ENCODE results near the gene SHISA7. TPM values are rescaled to one million over a fixed set of nuclear protein-coding genes. Genes with fewer than 3 reads are reported as not detected.
"Not testable (repeated sequence)": the region's sequence is repeated elsewhere in the genome, so short reads cannot be mapped to it uniquely, and the experiment has no call there.

SHISA7 gene
- total RNA-seq, 1 donor from 2014 or later, result not detected

- Mint-ChIP-seq H3K27me3 (ENCODE audit: low read depth) (peaks cover 8% of the 10 kb centered on the region), H3K9me3 (ENCODE audit: low read depth) (no peaks in the 10 kb centered on the region), H3K4me3 (ENCODE audit: unreplicated experiment) (no peak overlapping the region), H3K4me1 (ENCODE audit: low read depth) (no peaks in the 10 kb centered on the region), H3K27ac (ENCODE audit: unreplicated experiment) (no peak overlapping the region), H3K36me3 (ENCODE audit: low read depth) (no peaks in the 10 kb centered on the region)
- no peak for DNase-seq (ENCODE audit: low spot score)
- TF ChIP-seq CTCF (IDR thresholded peaks at IDR 0.05), result peak; percentile 92
Measured at GRCh38 chr19:55418185-55418584, 24.9 kb downstream of the SHISA7 start.

GRCh38 chr19:55410168-55410567 is 32.9 kb downstream of the SHISA7 start:
- H3K4me3 Mint-ChIP-seq (ENCODE audit: unreplicated experiment), result no peak overlapping the region
- peaks cover 22% of the 10 kb centered on the region for H3K4me1 Mint-ChIP-seq (ENCODE audit: low read depth)
- no peak for TF ChIP-seq CTCF (IDR thresholded peaks at IDR 0.05)
- no peak overlapping the region for H3K27ac Mint-ChIP-seq (ENCODE audit: unreplicated experiment)
- peaks cover 2% of the 10 kb centered on the region for H3K27me3 Mint-ChIP-seq (ENCODE audit: low read depth)
- peaks cover 9% of the 10 kb centered on the region for H3K9me3 Mint-ChIP-seq (ENCODE audit: low read depth)
- no peak for DNase-seq (ENCODE audit: low spot score)
- H3K36me3 Mint-ChIP-seq (ENCODE audit: low read depth), result peaks cover 14% of the 10 kb centered on the region

DNA sequence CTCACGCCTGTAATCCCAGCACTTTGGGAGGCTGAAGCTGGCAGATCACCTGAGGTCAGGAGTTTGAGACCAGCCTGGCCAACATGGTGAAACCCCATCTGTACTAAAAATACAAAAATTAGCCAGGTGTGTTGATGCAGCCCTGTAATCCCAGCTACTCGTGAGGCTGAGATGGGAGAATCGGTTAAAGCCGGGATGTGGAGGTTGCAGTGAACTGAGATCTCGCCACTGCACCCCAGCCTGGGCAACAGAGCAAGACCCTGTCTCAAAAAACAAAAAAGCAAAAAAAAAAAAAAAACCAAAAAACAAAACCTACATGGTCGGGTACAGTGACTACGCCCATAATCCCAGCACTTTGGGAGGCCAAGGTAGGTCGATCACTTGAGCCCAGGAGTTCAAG is 33.9 kb downstream of the SHISA7 start:
- H3K36me3 Mint-ChIP-seq (ENCODE audit: low read depth), result peaks cover 14% of the 10 kb centered on the region
- not testable (repeated sequence) for H3K4me3 Mint-ChIP-seq (ENCODE audit: unreplicated experiment)

DNA sequence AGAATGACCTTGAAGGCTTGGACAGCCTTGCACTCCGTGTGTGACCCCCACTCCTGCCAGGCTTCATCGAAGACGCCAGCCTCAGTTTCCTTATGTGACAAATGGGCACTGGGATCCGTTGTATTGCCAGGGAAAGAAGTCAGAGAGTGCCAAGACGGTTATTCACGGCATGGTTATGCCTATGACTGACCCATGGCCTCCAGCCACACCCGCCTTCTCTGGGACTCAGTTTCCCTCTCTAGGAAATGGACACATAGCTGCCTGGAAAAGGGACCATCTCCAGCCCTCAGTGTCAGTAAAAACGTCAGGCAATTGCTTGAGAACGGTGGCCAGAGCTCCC is 34.6 kb downstream of the SHISA7 start:
- H3K4me3 Mint-ChIP-seq (ENCODE audit: unreplicated experiment), result peak overlapping the region; percentile 86

More for the DNA sequence above, 33.9 kb downstream of the SHISA7 start:
- not testable (repeated sequence) for DNase-seq (ENCODE audit: low spot score); H3K9me3 Mint-ChIP-seq (ENCODE audit: low read depth); H3K27me3 Mint-ChIP-seq (ENCODE audit: low read depth)
- Mint-ChIP-seq H3K27ac (ENCODE audit: unreplicated experiment) (peak overlapping the region; percentile 98), H3K4me1 (ENCODE audit: low read depth) (peaks cover 22% of the 10 kb centered on the region)

GRCh38 chr19:55407800-55408532 is 35.1 kb downstream of the SHISA7 start:
- Mint-ChIP-seq H3K4me1 (ENCODE audit: low read depth) (peaks cover 29% of the 10 kb centered on the region), H3K4me3 (ENCODE audit: unreplicated experiment) (peak overlapping the region; percentile 86), H3K27me3 (ENCODE audit: low read depth) (no peaks in the 10 kb centered on the region), H3K9me3 (ENCODE audit: low read depth) (peaks cover 9% of the 10 kb centered on the region), H3K36me3 (ENCODE audit: low read depth) (peaks cover 23% of the 10 kb centered on the region), H3K27ac (ENCODE audit: unreplicated experiment) (peak overlapping the region; percentile 98)
- peak; percentile 99 for DNase-seq (ENCODE audit: low spot score)
- no peak for TF ChIP-seq CTCF (IDR thresholded peaks at IDR 0.05)

More for the DNA sequence above, 34.6 kb downstream of the SHISA7 start:
- no peaks in the 10 kb centered on the region for H3K27me3 Mint-ChIP-seq (ENCODE audit: low read depth)
- DNase-seq (ENCODE audit: low spot score), result no peak
- peaks cover 26% of the 10 kb centered on the region for H3K4me1 Mint-ChIP-seq (ENCODE audit: low read depth)
- peaks cover 9% of the 10 kb centered on the region for H3K9me3 Mint-ChIP-seq (ENCODE audit: low read depth)
- no peak for TF ChIP-seq CTCF (IDR thresholded peaks at IDR 0.05)
- peaks cover 19% of the 10 kb centered on the region for H3K36me3 Mint-ChIP-seq (ENCODE audit: low read depth)
- H3K27ac Mint-ChIP-seq (ENCODE audit: unreplicated experiment), result peak overlapping the region; percentile 98

DNA sequence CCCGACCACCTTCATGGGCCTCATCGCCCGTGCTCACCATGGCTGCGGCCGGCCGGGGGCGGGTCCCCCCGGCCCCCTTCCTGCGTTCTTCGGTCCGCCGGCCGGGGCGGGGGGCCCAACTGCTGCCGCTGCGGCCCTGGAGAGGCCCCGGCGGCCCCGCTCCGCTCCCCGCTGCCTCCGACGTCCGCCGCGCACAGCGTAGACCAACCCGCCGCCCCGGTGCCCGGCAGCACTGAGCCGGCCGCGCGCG is 35.6 kb downstream of the SHISA7 start, which contains the start of gene UBE2S:
Gene UBE2S (minus strand): TSS at position 239 of the 250 bp plus-strand sequence. CDS start 199 bp downstream, at position 40.
- not testable (repeated sequence) for DNase-seq (ENCODE audit: low spot score); H3K9me3 Mint-ChIP-seq (ENCODE audit: low read depth); H3K27me3 Mint-ChIP-seq (ENCODE audit: low read depth)
- peaks cover 28% of the 10 kb centered on the region for H3K36me3 Mint-ChIP-seq (ENCODE audit: low read depth)
- peak within 1 kb of the TSS; percentile 86 for H3K4me3 Mint-ChIP-seq (ENCODE audit: unreplicated experiment)
- peaks cover 29% of the 10 kb centered on the region for H3K4me1 Mint-ChIP-seq (ENCODE audit: low read depth)
- H3K27ac Mint-ChIP-seq (ENCODE audit: unreplicated experiment), result peak within 1 kb of the TSS; percentile 98
